ENCODE results near the gene MCAM.

DNA sequence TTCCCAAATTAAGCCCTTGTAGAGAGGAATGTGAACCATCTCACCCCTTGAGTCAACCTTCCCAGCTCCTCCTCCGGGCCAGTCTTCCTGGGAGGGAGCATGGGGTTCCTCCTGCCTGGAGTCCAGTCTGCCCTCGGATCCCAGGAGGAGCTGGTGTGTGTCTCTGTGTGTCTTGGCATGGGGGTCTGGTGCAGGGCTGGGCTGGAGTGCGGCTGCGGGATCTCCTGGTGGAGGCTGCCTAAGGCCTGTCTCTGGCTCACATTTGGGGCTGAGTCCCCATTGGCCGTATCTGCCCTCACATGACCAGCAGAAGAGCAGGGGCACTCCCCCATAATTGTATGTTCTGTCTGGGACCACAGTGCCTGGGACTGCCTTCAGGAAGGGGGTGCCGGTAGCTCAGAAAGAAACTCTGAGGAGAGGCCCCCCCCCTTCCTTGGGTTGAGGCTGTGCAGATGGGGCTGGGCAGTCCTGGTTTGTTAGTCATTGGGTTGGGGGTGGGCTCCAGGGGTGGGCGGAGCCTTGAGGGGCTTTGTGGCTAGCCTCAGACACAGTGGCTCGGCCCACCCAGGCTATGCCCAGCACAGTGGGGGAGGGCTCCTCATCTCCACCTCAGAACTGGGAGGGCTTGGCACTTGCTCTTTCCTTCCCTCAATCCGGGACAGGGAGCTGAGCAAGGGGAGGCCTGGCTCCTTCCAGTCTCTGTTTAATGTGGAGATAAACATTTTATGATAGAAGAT lies 20.8 kb upstream of the MCAM start:
- TF ChIP-seq, protein P1, sequence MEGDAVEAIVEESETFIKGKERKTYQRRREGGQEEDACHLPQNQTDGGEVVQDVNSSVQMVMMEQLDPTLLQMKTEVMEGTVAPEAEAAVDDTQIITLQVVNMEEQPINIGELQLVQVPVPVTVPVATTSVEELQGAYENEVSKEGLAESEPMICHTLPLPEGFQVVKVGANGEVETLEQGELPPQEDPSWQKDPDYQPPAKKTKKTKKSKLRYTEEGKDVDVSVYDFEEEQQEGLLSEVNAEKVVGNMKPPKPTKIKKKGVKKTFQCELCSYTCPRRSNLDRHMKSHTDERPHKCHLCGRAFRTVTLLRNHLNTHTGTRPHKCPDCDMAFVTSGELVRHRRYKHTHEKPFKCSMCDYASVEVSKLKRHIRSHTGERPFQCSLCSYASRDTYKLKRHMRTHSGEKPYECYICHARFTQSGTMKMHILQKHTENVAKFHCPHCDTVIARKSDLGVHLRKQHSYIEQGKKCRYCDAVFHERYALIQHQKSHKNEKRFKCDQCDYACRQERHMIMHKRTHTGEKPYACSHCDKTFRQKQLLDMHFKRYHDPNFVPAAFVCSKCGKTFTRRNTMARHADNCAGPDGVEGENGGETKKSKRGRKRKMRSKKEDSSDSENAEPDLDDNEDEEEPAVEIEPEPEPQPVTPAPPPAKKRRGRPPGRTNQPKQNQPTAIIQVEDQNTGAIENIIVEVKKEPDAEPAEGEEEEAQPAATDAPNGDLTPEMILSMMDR (IDR thresholded peaks at IDR 0.05) = no peak
- no peak for TF ChIP-seq POLR2A (IDR thresholded peaks at IDR 0.05)
